ENCODE measurements around the gene REG4.
"Not testable (repeated sequence)": the region's sequence is repeated elsewhere in the genome, so short reads cannot be mapped to it uniquely, and the experiment has no call there.

DNA sequence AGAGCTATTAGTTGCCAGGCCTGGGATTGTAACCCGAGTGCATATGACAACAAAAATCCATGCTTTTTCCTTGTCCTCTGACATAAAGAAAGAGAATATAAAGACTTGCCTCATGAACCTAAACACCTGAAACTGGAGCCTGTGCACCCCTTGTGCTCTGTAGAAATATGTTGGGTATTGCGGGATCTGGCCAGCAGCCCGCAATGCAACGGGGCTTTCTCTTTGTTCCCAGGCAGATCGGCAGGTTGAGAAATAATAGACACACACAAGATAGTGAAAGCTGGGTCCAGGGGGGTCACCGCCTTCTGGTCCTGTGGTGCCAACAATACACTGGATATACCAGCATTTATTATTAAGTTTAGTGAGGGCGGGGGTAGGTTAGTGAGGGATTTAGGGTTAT, 25.2 kb downstream of the REG4 start:
- TF ChIP-seq, protein P1, sequence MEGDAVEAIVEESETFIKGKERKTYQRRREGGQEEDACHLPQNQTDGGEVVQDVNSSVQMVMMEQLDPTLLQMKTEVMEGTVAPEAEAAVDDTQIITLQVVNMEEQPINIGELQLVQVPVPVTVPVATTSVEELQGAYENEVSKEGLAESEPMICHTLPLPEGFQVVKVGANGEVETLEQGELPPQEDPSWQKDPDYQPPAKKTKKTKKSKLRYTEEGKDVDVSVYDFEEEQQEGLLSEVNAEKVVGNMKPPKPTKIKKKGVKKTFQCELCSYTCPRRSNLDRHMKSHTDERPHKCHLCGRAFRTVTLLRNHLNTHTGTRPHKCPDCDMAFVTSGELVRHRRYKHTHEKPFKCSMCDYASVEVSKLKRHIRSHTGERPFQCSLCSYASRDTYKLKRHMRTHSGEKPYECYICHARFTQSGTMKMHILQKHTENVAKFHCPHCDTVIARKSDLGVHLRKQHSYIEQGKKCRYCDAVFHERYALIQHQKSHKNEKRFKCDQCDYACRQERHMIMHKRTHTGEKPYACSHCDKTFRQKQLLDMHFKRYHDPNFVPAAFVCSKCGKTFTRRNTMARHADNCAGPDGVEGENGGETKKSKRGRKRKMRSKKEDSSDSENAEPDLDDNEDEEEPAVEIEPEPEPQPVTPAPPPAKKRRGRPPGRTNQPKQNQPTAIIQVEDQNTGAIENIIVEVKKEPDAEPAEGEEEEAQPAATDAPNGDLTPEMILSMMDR (IDR thresholded peaks at IDR 0.05): not testable (repeated sequence)
- TF ChIP-seq POLR2AphosphoS5 (IDR thresholded peaks at IDR 0.05): not testable (repeated sequence)
